NB4 (cell line): ENCODE measurements around the gene SRRM2.
A peak's percentile ranks its signal among the peaks of the same experiment; 100 is the strongest.

ENCODE experiments used
- DNase-seq: peaks from one replicate; pipeline ENCODE4 v3.0.0; 2010; ENCODE audit warnings: low read depth
- H3K4me3 ChIP-seq: one replicate; pipeline ENCODE4 v1.5.1; 2011; ENCODE audit warnings: mild to moderate bottlenecking, low read depth, low read length, moderate library complexity
- MYC ChIP-seq: IDR thresholded peaks from 2 replicates; pipeline ENCODE4 v1.6.1; 2011; ENCODE audit warnings: low read depth, low read length
- POLR2A ChIP-seq: IDR thresholded peaks from 2 replicates; pipeline ENCODE4 v1.6.1; 2011; ENCODE audit warnings: mild to moderate bottlenecking; ENCODE audit not compliant: insufficient read length; ENCODE audit errors: extremely low read depth
- TF ChIP-seq, protein P1 (sequence below): IDR thresholded peaks from one replicate; pipeline ENCODE4 v1.5.1; 2012; ENCODE audit warnings: low read depth, low read length
- TF ChIP-seq, protein P2 (sequence below): IDR thresholded peaks from 2 replicates; pipeline ENCODE4 v1.6.1; 2011; ENCODE audit warnings: low read depth, low read length

The SRRM2 gene

DNA sequence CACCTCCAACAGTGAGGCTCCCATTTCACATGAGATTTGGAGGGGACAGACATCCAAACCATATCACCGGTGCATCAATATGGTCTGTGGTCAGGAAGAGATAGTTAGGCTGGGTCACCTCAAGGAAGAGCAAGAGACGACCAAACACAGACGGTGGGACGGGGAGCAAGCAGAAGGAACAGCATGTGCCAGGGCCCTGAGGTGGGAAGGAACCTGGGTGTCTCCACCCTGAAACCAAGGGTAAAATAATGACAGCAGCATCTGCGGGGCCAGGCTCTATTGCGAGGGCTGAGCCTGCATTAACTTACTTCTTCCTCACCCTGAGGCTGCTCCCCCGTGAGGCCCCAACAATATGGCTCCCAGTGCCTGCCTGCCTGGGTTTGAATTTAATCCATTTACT is 55.7 kb downstream of the SRRM2 start:
- TF ChIP-seq MYC: no peak
- no peak for TF ChIP-seq POLR2A
- TF ChIP-seq, protein P1, sequence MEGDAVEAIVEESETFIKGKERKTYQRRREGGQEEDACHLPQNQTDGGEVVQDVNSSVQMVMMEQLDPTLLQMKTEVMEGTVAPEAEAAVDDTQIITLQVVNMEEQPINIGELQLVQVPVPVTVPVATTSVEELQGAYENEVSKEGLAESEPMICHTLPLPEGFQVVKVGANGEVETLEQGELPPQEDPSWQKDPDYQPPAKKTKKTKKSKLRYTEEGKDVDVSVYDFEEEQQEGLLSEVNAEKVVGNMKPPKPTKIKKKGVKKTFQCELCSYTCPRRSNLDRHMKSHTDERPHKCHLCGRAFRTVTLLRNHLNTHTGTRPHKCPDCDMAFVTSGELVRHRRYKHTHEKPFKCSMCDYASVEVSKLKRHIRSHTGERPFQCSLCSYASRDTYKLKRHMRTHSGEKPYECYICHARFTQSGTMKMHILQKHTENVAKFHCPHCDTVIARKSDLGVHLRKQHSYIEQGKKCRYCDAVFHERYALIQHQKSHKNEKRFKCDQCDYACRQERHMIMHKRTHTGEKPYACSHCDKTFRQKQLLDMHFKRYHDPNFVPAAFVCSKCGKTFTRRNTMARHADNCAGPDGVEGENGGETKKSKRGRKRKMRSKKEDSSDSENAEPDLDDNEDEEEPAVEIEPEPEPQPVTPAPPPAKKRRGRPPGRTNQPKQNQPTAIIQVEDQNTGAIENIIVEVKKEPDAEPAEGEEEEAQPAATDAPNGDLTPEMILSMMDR: no peak
- TF ChIP-seq, protein P2, sequence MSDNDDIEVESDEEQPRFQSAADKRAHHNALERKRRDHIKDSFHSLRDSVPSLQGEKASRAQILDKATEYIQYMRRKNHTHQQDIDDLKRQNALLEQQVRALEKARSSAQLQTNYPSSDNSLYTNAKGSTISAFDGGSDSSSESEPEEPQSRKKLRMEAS: no peak
- no peak overlapping the region for H3K4me3 ChIP-seq
- no peak for DNase-seq

DNA sequence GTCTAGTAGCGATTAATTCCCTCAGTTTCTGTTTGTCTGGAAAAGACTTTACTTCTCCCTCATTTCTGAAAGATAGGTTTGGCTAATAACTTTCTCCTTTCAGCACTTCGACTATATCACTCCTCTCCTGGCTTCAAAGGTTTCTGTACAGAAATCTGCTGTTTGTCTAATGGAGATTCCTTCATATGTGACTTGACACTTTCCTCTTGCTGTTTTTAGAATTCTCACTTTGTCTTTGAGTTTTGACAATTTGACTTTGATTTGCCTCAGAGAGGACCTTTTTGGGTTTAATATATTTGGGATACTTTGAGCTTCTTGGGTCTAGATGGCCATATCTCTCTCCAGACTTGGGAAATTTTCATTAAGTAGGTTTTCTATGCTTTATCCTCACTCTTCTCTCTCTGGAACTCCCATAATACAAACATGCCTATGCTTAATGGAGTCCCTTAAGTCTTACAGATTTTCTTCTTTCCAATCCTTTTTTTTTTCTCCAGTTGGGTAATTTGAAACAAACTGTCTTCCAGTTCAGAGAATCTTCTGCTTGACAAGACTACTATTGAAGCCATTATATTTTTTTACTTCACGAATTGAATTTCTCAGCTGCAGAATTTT is 56.8 kb downstream of the SRRM2 start:
- no peak overlapping the region for H3K4me3 ChIP-seq
- DNase-seq: no peak
- TF ChIP-seq, protein P1: no peak
- TF ChIP-seq, protein P2: no peak
- no peak for TF ChIP-seq POLR2A
- no peak for TF ChIP-seq MYC

DNA sequence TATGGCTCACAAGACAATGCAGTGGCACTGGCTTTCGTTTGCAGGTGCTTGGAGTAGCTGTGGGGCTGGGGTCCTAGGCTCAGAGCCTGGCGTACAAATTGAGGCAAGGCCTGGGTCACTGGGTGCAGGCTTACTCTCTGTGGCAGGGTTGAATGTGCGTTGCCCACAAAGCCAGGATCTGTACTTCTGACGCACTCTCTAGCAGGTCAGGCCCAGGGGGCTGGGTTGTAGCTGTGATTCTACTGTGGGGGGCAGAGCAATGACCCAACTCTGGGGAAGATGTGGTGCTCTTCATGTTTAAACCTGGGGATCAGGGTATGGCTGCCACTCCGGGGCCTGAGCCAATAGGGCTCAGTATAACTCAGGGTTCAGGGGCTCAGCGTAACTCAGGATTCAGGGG is 58.2 kb downstream of the SRRM2 start:
- H3K4me3 ChIP-seq: no peak overlapping the region
- TF ChIP-seq, protein P2: no peak
- TF ChIP-seq, protein P1: no peak
- no peak for TF ChIP-seq MYC
- TF ChIP-seq POLR2A: no peak
- DNase-seq: no peak

DNA sequence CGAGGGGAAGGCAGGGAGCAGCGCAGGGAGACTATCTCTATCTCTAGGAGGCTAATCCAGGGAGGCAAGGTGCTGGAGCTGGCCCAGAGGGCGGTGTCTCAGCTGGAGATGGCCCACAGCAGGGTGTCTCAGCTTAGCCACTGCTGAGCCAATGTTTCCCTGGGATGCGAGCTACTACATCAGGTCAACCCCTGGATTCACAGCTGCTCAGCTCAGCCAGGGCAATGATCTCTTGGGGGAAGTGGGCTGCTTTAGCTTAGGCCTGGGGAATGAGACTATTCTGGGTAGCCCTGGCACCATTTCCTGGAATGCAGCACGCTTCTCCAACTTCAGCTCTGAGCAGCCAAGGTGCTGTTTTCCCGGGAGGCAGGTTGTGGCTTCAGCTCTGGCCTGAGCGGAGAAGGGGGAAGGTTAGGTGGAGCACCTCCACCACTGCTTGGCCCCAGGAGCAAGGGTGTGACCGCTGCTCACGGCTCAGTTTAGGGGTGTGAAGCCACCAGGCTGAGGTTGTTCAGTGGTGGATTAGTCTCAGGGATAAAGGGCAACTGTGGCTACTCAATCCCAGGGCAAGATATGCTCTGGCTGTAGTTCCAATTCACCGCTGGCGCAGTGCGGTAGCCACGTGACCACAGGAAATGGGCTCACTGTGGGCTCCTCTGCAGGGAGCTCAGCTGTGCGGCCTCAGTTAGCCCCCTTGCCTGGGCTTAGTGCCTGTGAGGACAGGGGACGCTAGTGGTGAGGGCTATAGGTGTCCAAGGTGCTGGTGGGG is 59.4 kb downstream of the SRRM2 start:
- TF ChIP-seq MYC: no peak
- TF ChIP-seq, protein P2: peak; percentile 50; the same call in 1 of the 2 replicates
- TF ChIP-seq, protein P1: no peak
- DNase-seq: no peak
- no peak overlapping the region for H3K4me3 ChIP-seq

DNA sequence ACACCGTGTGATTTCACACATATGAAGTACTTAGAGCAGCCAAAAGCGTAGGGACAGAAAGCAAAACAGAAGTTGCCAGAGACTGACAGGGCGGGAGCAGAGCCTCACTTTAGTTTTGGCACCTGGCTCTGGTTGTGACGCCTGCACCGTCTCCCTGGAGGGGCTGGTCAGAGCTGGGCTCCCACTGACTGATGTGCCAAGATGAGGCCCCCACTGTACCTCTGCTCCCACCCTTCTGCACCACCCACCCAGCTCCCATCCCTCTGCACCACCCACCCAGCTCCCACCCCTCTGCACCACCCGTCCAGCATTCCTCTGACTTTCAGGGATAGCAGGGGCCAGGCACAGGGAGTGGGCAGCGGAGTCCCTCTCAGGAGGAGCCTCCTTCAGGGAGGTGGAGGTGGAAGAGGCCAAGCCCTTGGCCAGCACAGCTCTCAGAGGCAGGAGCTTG is 61.4 kb downstream of the SRRM2 start:
- no peak for DNase-seq
- TF ChIP-seq MYC (no peak), POLR2A (no peak)
- TF ChIP-seq, protein P1: no peak
- TF ChIP-seq, protein P2: no peak

More for the DNA sequence above, 61.4 kb downstream of the SRRM2 start:
- H3K4me3 ChIP-seq: no peak overlapping the region
